B cell (primary cell): Measurements from ENCODE around the gene TOMM34. TPM values are rescaled to one million over a fixed set of nuclear protein-coding genes. Genes with fewer than 3 reads are reported as not detected.

Experiments used
- ATAC-seq: fragments of 200-7000 bp; cut with Tn5 transposase; one replicate; pipeline ENCODE4 v1.10.0; 2021; ENCODE audit warnings: low read depth, mild to moderate bottlenecking, moderate number of reproducible peaks, moderate library complexity
- CTCF ChIA-PET: fragments of 350-600 bp; sonication (Branson Sonifier 250); formaldehyde crosslinking; loops from one replicate; lab custom pipeline; 2021; ENCODE audit warnings: antibody characterized with exemption, inconsistent platforms; lab: Charles Lee
- POLR2A ChIA-PET: fragments of 350-600 bp; sonication (Branson Sonifier 250); formaldehyde crosslinking; loops from one replicate; lab custom pipeline; 2021; ENCODE audit warnings: antibody characterized with exemption; lab: Charles Lee
- DNase-seq: peaks from one replicate; pipeline ENCODE4 v3.0.0; 2013
- H2AFZ ChIP-seq: 2 replicates; pipeline ENCODE4 v1.6.1; 2012; ENCODE audit warnings: mild to moderate bottlenecking, low read depth, low read length; ENCODE audit not compliant: insufficient read depth, poor library complexity, severe bottlenecking
- H3K27ac ChIP-seq, 2 donors: 1 replicate in 1 of 2; 2 replicates in 1 of 2; pipeline ENCODE4 v1.5.1; 2012 to 2013; ENCODE audit warnings: low read length in 2 of 2, mild to moderate bottlenecking in 2 of 2, moderate library complexity in 1 of 2
- H3K27me3 ChIP-seq, 4 experiments: fragments of 200-600 bp in 1 of 4; sonication (generic) in 1 of 4; replicated peaks in 1 of 4; 1 replicate in 2 of 4; 2 replicates in 2 of 4; pipeline versions ENCODE4 v1.6.1 to v1.7.0; 2013 to 2016; ENCODE audit warnings: low read length in 3 of 4, mild to moderate bottlenecking in 2 of 4, mixed read lengths in 1 of 4, moderate library complexity in 1 of 4; ENCODE audit not compliant: insufficient read depth in 4 of 4, control insufficient read depth in 3 of 4; ENCODE audit errors: control extremely low read depth in 1 of 4
- H3K36me3 ChIP-seq, 2 experiments: replicated peaks in 1 of 2; 1 replicate in 1 of 2; 2 replicates in 1 of 2; pipeline versions ENCODE4 v1.6.1 to v1.7.1; 2013; ENCODE audit warnings: low read length in 1 of 2; ENCODE audit not compliant: insufficient read depth in 2 of 2, control insufficient read depth in 1 of 2; ENCODE audit errors: control extremely low read depth in 1 of 2, extremely low read depth in 1 of 2
- H3K4me1 ChIP-seq, 2 donors: fragments of 200-600 bp in 1 of 2; sonication (generic) in 1 of 2; 1 replicate in 1 of 2; 2 replicates in 1 of 2; pipeline versions ENCODE4 v1.5.1 to v1.6.1; 2013 to 2017; ENCODE audit warnings: low read length in 2 of 2; ENCODE audit not compliant: control insufficient read depth in 2 of 2, insufficient read depth in 2 of 2
- H3K4me2 ChIP-seq: replicated peaks from 2 replicates; pipeline ENCODE3; 2012; ENCODE audit warnings: mild to moderate bottlenecking, low read depth, low read length; ENCODE audit not compliant: poor library complexity, severe bottlenecking
- H3K4me3 ChIP-seq, 5 experiments: fragments of 200-600 bp in 1 of 5; sonication (generic) in 1 of 5; 1 replicate in 3 of 5; 2 replicates in 2 of 5; pipeline versions ENCODE4 v1.5.1 to v1.7.0; 2011 to 2016; ENCODE audit warnings: low read length in 4 of 5, mild to moderate bottlenecking in 4 of 5, low read depth in 2 of 5, control low read depth in 1 of 5, moderate library complexity in 1 of 5; ENCODE audit not compliant: insufficient read depth in 1 of 5; ENCODE audit errors: control extremely low read depth in 1 of 5, extremely low read depth in 1 of 5
- H3K79me2 ChIP-seq: fragments of 200-600 bp; sonication (generic); one replicate; pipeline ENCODE4 v1.6.0; 2016; ENCODE audit warnings: low read length; ENCODE audit not compliant: control insufficient read depth, insufficient read depth
- H3K9ac ChIP-seq: fragments of 200-600 bp; sonication (generic); 2 replicates; pipeline ENCODE4 v1.6.1; 2017; ENCODE audit warnings: mild to moderate bottlenecking, low read length, moderate library complexity
- H3K9me3 ChIP-seq, 3 donors: one replicate each; pipeline versions ENCODE4 v1.6.1 to v1.7.1; 2013; ENCODE audit warnings: low read length in 2 of 3; ENCODE audit not compliant: control insufficient read depth in 2 of 3, insufficient read depth in 1 of 3; ENCODE audit errors: control extremely low read depth in 1 of 3
- H4K20me1 ChIP-seq: 2 replicates; pipeline ENCODE4 v1.6.0; 2012; ENCODE audit warnings: mild to moderate bottlenecking, low read length; ENCODE audit not compliant: insufficient read depth, control insufficient read depth, poor library complexity, severe bottlenecking
- H3K27ac Mint-ChIP-seq: one replicate; pipeline ENCODE4 v1.8.0; 2021; ENCODE audit warnings: mixed read lengths
- H3K27me3 Mint-ChIP-seq: one replicate; pipeline ENCODE4 v1.8.0; 2021; ENCODE audit warnings: mixed read lengths
- H3K4me1 Mint-ChIP-seq: one replicate; pipeline ENCODE4 v1.8.0; 2021; ENCODE audit warnings: mixed read lengths
- H3K4me3 Mint-ChIP-seq: one replicate; pipeline ENCODE4 v1.8.0; 2021; ENCODE audit warnings: mixed read lengths
- H3K9me3 Mint-ChIP-seq: one replicate; pipeline ENCODE4 v1.8.0; 2022; ENCODE audit warnings: mixed read lengths; ENCODE audit not compliant: insufficient read depth
- CTCF ChIP-seq: fragments of 200-600 bp; IDR thresholded peaks from one replicate; pipeline ENCODE4 v1.8.0; 2022; ENCODE audit warnings: antibody characterized with exemption, mild to moderate bottlenecking
- EZH2 ChIP-seq: IDR thresholded peaks from 2 replicates; pipeline ENCODE4 v1.6.1; 2012; ENCODE audit warnings: borderline replicate concordance, low read depth, mild to moderate bottlenecking, moderate library complexity, low read length; ENCODE audit not compliant: insufficient read depth, poor library complexity, severe bottlenecking
- WGBS: methylation state at CpG from one replicate; pipeline ENCODE4 v1.1.5; 2013; ENCODE audit warnings: missing lambda C conversion rate; ENCODE audit not compliant: insufficient coverage; 5-methylcytosine and 5-hydroxymethylcytosine counted together
- intact Hi-C: fragments of 100-400 bp; cut with micrococcal nuclease; formaldehyde crosslinking; loops from one replicate; pipeline ENCODE4 v1.10.0; 2022
- polyA plus RNA-seq: library from polyadenylated mRNA; depleted of rRNA; stranded (reverse); fragments of >200 nt; gene quantifications from 2 replicates; pipeline ENCODE4 v1.2.3, GENCODE V29; 2012
- total RNA-seq, 2 donors: library from RNA; stranded (reverse); fragments of 120-200 nt in 1 of 2; gene quantifications; 1 replicate in 1 of 2; 2 replicates in 1 of 2; pipeline versions ENCODE4 v1.2.3 to v1.2.4, GENCODE V29; 2013 to 2022

The TOMM34 gene
- total and polyA plus RNA-seq, 2 donors (not counting 1 experiment from before 2014, with no cell fraction given), result 19.1 to 21.8 TPM

- H3K27ac Mint-ChIP-seq, result peak overlapping the region; percentile 22
- peaks cover 41 to 59% of the 10 kb centered on the region in 2 donors for H3K4me1 ChIP-seq
- H3K4me3 Mint-ChIP-seq, result no peak overlapping the region
These were observed 3.4 kb upstream of the TOMM34 start for GRCh38 chr20:44963325-44964215.

More at GRCh38 chr20:44963325-44964215, 3.4 kb upstream of the TOMM34 start:
- no peak for ATAC-seq
- Mint-ChIP-seq H3K4me1 (peaks cover 46% of the 10 kb centered on the region), H3K9me3 (no peaks in the 10 kb centered on the region), H3K27me3 (no peaks in the 10 kb centered on the region)
- H3K36me3 ChIP-seq, result peaks cover under 1% of the 10 kb centered on the region in 2 experiments
- H3K27me3 ChIP-seq, result no peaks in the 10 kb centered on the region
- intact Hi-C loops, result loop anchor here (5.0 to 10.0 kb wide), 2 partner anchors 379 to 454 kb away; partner anchors contain the start of genes PIGT and PKIG
- no peak overlapping the region for H3K4me3 ChIP-seq
- ChIA-PET CTCF (no interaction called here), POLR2A (interaction anchor here (5.6 kb wide), 1 partner anchor 15 kb away, joined by 43 read pairs; no protein-coding TSS in a partner anchor)
- no peaks in the 10 kb centered on the region for H3K9me3 ChIP-seq
- peaks cover 71% of the 10 kb centered on the region for H3K79me2 ChIP-seq
- H3K9ac ChIP-seq, result no peak overlapping the region
- H3K27ac ChIP-seq, result no peak overlapping the region
- TF ChIP-seq CTCF, result no peak
- no peak for TF ChIP-seq EZH2
- no peak overlapping the region for H2AFZ ChIP-seq
- H4K20me1 ChIP-seq, result peaks cover 15% of the 10 kb centered on the region
- H3K4me2 ChIP-seq, result no peak overlapping the region
- 64% methylated on average over 3 of the region's 4 CpGs for WGBS
- DNase-seq, result peak; percentile 30
